Choroid plexus epithelial cell (primary cell): ENCODE results near the gene RIMBP2.

ENCODE experiments used
- DNase-seq: peaks from one replicate; pipeline ENCODE4 v3.0.0-alpha.2; 2010; ENCODE audit warnings: low read depth
- H3K4me3 ChIP-seq: 2 replicates; pipeline ENCODE4 v1.5.1; 2011; ENCODE audit warnings: low read depth, mild to moderate bottlenecking, control low read depth, low read length, moderate library complexity
- TF ChIP-seq, protein P1 (sequence below): conservative IDR thresholded peaks from 2 replicates; pipeline ENCODE4 v1.5.1; 2011; ENCODE audit warnings: low read depth, mild to moderate bottlenecking, control low read depth, inconsistent platforms, low read length, moderate library complexity

Gene RIMBP2

DNA sequence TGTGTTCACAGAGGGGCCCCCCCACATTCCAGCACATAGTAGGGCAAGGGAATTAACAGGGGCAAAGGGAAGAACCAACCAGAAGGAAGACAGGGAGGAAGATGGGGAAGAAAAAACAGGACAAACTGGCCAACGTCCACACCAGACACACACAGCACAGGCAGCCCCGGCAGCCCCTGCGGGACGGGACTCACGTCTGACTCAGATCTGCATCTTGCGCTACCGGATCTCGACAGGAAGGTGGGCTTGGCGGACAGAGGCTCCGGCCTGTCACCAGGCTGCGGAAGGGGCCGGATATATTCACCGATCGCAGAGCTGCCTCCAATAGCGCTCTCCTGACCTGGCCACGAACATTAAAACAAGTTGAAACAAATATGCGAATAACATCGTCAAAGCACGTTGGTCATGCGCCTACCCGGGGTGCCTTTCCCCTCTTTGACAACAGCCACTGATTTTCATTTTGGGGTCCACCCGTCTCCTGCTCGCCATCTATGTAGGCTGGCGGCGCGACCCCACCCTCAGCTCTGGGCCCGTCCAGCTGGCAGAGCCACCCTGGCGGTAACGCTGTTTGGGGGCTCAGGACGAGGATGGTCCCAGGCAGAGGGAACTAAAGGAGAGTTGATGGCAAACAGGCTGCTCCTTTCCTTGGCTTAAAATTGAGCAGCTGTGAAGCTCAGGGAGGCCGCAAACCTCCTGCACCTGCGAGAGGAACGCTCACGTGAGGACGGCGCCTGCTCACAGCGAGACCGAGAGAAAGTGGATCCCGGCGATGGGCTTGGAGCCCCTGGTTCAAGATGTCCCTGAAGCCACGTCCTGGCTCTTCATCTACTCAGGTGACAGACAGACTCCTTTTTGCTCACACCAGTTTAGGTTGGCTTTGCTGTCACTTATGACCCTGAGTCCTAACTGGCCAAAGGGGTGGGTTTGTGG is 264.8 kb downstream of the RIMBP2 start:
- DNase-seq, result no peak
- TF ChIP-seq, protein P1, sequence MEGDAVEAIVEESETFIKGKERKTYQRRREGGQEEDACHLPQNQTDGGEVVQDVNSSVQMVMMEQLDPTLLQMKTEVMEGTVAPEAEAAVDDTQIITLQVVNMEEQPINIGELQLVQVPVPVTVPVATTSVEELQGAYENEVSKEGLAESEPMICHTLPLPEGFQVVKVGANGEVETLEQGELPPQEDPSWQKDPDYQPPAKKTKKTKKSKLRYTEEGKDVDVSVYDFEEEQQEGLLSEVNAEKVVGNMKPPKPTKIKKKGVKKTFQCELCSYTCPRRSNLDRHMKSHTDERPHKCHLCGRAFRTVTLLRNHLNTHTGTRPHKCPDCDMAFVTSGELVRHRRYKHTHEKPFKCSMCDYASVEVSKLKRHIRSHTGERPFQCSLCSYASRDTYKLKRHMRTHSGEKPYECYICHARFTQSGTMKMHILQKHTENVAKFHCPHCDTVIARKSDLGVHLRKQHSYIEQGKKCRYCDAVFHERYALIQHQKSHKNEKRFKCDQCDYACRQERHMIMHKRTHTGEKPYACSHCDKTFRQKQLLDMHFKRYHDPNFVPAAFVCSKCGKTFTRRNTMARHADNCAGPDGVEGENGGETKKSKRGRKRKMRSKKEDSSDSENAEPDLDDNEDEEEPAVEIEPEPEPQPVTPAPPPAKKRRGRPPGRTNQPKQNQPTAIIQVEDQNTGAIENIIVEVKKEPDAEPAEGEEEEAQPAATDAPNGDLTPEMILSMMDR, result no peak
- H3K4me3 ChIP-seq, result no peak overlapping the region

DNA sequence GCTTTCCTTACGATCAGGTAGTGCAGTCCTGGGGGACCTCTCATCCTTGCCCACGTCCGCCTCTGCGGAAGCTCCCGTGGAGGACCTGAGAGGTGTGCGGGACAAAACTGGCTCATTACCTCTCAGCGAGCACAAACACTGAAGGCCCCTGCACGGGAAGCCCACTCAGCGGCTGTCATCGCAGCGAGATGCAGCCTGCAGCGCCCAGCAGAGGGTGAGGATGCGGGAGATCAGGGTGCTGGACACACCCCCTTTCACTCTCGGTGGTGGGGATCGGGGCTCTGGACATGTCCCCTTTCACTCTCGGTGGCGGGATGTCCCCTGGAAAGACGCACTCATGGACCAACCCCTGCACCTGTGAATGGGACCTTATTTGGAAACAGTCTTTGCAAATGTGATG is 266.8 kb downstream of the RIMBP2 start:
- H3K4me3 ChIP-seq, result no peak overlapping the region
- DNase-seq, result no peak
- TF ChIP-seq, protein P1, result no peak

- H3K4me3 ChIP-seq, result no peak overlapping the region
- no peak for DNase-seq
- TF ChIP-seq, protein P1, result no peak
Measured at GRCh38 chr12:130448044-130448821, 267.9 kb downstream of the RIMBP2 start.

GRCh38 chr12:130447655-130447965 is 268.5 kb downstream of the RIMBP2 start:
- no peak overlapping the region for H3K4me3 ChIP-seq
- DNase-seq, result no peak
- TF ChIP-seq, protein P1, result no peak

GRCh38 chr12:130446846-130447654 is 269.0 kb downstream of the RIMBP2 start:
- no peak for DNase-seq
- TF ChIP-seq, protein P1, result no peak
- no peak overlapping the region for H3K4me3 ChIP-seq

- no peak for DNase-seq
- no peak overlapping the region for H3K4me3 ChIP-seq
- TF ChIP-seq, protein P1, result no peak
Measured at GRCh38 chr12:130444986-130445385, 271.1 kb downstream of the RIMBP2 start.
